Measurements from ENCODE around the gene PDCL2. TPM values are rescaled to one million over a fixed set of nuclear protein-coding genes. Genes with fewer than 3 reads are reported as not detected.
"Not testable (repeated sequence)": the region's sequence is repeated elsewhere in the genome, so short reads cannot be mapped to it uniquely, and the experiment has no call there.

PDCL2 gene
- polyA plus RNA-seq, 4 donors, result not detected

GRCh38 chr4:55610381-55610780 is 18.3 kb upstream of the PDCL2 start:
- H3K9me3 ChIP-seq (ENCODE audit: control insufficient read depth in 2 of 2, insufficient read depth in 1 of 2, low read depth in 1 of 2, low read length in 1 of 2), result no peaks in the 10 kb centered on the region
- H3K4me3 ChIP-seq (ENCODE audit: low read depth in 1 of 3, low read length in 3 of 3), result no peak overlapping the region
- DNase-seq (no peak), FAIRE-seq (no peak)
- H3K27ac ChIP-seq (ENCODE audit: low read depth in 1 of 3, low read length in 2 of 3), result no peak overlapping the region
- no peaks in the 10 kb centered on the region for H3K4me1 ChIP-seq (ENCODE audit: control insufficient read depth in 3 of 3, insufficient read depth in 2 of 3, low read depth in 1 of 3, low read length in 2 of 3)
- 85 to 93% (median 92%) methylated on average over 2 of the region's 2 CpGs for WGBS, 3 donors
- no peaks in the 10 kb centered on the region for H3K36me3 ChIP-seq (ENCODE audit: control insufficient read depth in 3 of 3, insufficient read depth in 2 of 3, low read depth in 1 of 3, low read length in 3 of 3)
- H3K27me3 ChIP-seq (ENCODE audit: control insufficient read depth in 3 of 3, insufficient read depth in 3 of 3, low read length in 3 of 3), result no peaks in the 10 kb centered on the region

GRCh38 chr4:55609393-55609866 is 17.4 kb upstream of the PDCL2 start:
- Histone ChIP-seq H3K9me3 (ENCODE audit: control insufficient read depth in 2 of 2, insufficient read depth in 1 of 2, low read depth in 1 of 2, low read length in 1 of 2) (no peaks in the 10 kb centered on the region), H3K36me3 (ENCODE audit: control insufficient read depth in 3 of 3, insufficient read depth in 2 of 3, low read depth in 1 of 3, low read length in 3 of 3) (no peaks in the 10 kb centered on the region), H3K27me3 (ENCODE audit: control insufficient read depth in 3 of 3, insufficient read depth in 3 of 3, low read length in 3 of 3) (peaks cover 0 to 2% (median 0%) of the 10 kb centered on the region in 3 donors), H3K27ac (ENCODE audit: low read depth in 1 of 3, low read length in 2 of 3) (no peak overlapping the region), H3K4me1 (ENCODE audit: control insufficient read depth in 3 of 3, insufficient read depth in 2 of 3, low read depth in 1 of 3, low read length in 2 of 3) (no peaks in the 10 kb centered on the region), H3K4me3 (ENCODE audit: low read depth in 1 of 3, low read length in 3 of 3) (no peak overlapping the region)
- FAIRE-seq (no peak), DNase-seq (no peak)
- 64 to 74% (median 69%) methylated on average over 6 of the region's 6 CpGs for WGBS, 3 donors

- 63 to 90% (median 76%) methylated on average over 1 of the region's 1 CpG for WGBS, 3 donors
- no peak overlapping the region for H3K4me3 ChIP-seq (ENCODE audit: low read depth in 1 of 3, low read length in 3 of 3)
- no peak for DNase-seq
- no peak for FAIRE-seq
- no peaks in the 10 kb centered on the region for H3K4me1 ChIP-seq (ENCODE audit: control insufficient read depth in 3 of 3, insufficient read depth in 2 of 3, low read depth in 1 of 3, low read length in 2 of 3)
- no peaks in the 10 kb centered on the region for H3K9me3 ChIP-seq (ENCODE audit: control insufficient read depth in 2 of 2, insufficient read depth in 1 of 2, low read depth in 1 of 2, low read length in 1 of 2)
- H3K27me3 ChIP-seq (ENCODE audit: control insufficient read depth in 3 of 3, insufficient read depth in 3 of 3, low read length in 3 of 3), result peaks cover 0 to 2% (median 0%) of the 10 kb centered on the region in 3 donors
- H3K27ac ChIP-seq (ENCODE audit: low read depth in 1 of 3, low read length in 2 of 3), result no peak overlapping the region
- no peaks in the 10 kb centered on the region for H3K36me3 ChIP-seq (ENCODE audit: control insufficient read depth in 3 of 3, insufficient read depth in 2 of 3, low read depth in 1 of 3, low read length in 3 of 3)
These were observed 16.5 kb upstream of the PDCL2 start for GRCh38 chr4:55608591-55608990.

- Histone ChIP-seq H3K27me3 (ENCODE audit: control insufficient read depth in 3 of 3, insufficient read depth in 3 of 3, low read length in 3 of 3) (peaks cover 0 to 2% (median 0%) of the 10 kb centered on the region in 3 donors), H3K4me3 (ENCODE audit: low read depth in 1 of 3, low read length in 3 of 3) (no peak overlapping the region), H3K9me3 (ENCODE audit: control insufficient read depth in 2 of 2, insufficient read depth in 1 of 2, low read depth in 1 of 2, low read length in 1 of 2) (no peaks in the 10 kb centered on the region), H3K4me1 (ENCODE audit: control insufficient read depth in 3 of 3, insufficient read depth in 2 of 3, low read depth in 1 of 3, low read length in 2 of 3) (no peaks in the 10 kb centered on the region), H3K27ac (ENCODE audit: low read depth in 1 of 3, low read length in 2 of 3) (no peak overlapping the region), H3K36me3 (ENCODE audit: control insufficient read depth in 3 of 3, insufficient read depth in 2 of 3, low read depth in 1 of 3, low read length in 3 of 3) (no peaks in the 10 kb centered on the region)
- DNase-seq, result no peak
- WGBS, 3 donors, result 74 to 80% (median 79%) methylated on average over 7 of the region's 7 CpGs
- no peak for FAIRE-seq
These were observed 13.0 kb upstream of the PDCL2 start for GRCh38 chr4:55604996-55605395.

GRCh38 chr4:55600640-55601039 is 8.6 kb upstream of the PDCL2 start:
- FAIRE-seq, result peak; percentile 51
- DNase-seq, result no peak
- Histone ChIP-seq H3K4me1 (ENCODE audit: control insufficient read depth in 3 of 3, insufficient read depth in 2 of 3, low read depth in 1 of 3, low read length in 2 of 3) (no peaks in the 10 kb centered on the region), H3K27me3 (ENCODE audit: control insufficient read depth in 3 of 3, insufficient read depth in 3 of 3, low read length in 3 of 3) (peaks cover 0 to 2% (median 0%) of the 10 kb centered on the region in 3 donors), H3K4me3 (ENCODE audit: low read depth in 1 of 3, low read length in 3 of 3) (no peak overlapping the region), H3K27ac (ENCODE audit: low read depth in 1 of 3, low read length in 2 of 3) (no peak overlapping the region), H3K36me3 (ENCODE audit: control insufficient read depth in 3 of 3, insufficient read depth in 2 of 3, low read depth in 1 of 3, low read length in 3 of 3) (no peaks in the 10 kb centered on the region), H3K9me3 (ENCODE audit: control insufficient read depth in 2 of 2, insufficient read depth in 1 of 2, low read depth in 1 of 2, low read length in 1 of 2) (peaks cover 0 to 2% of the 10 kb centered on the region in 2 donors)

- no peaks in the 10 kb centered on the region for H3K36me3 ChIP-seq (ENCODE audit: control insufficient read depth in 3 of 3, insufficient read depth in 2 of 3, low read depth in 1 of 3, low read length in 3 of 3)
- no peaks in the 10 kb centered on the region for H3K27me3 ChIP-seq (ENCODE audit: control insufficient read depth in 3 of 3, insufficient read depth in 3 of 3, low read length in 3 of 3)
- H3K4me3 ChIP-seq (ENCODE audit: low read depth in 1 of 3, low read length in 3 of 3), result no peak overlapping the region
- no peak overlapping the region for H3K27ac ChIP-seq (ENCODE audit: low read depth in 1 of 3, low read length in 2 of 3)
- FAIRE-seq (no peak), DNase-seq (no peak)
- no peaks in the 10 kb centered on the region for H3K4me1 ChIP-seq (ENCODE audit: control insufficient read depth in 3 of 3, insufficient read depth in 2 of 3, low read depth in 1 of 3, low read length in 2 of 3)
- WGBS, 3 donors, result 74 to 85% (median 79%) methylated on average over 2 of the region's 2 CpGs
- H3K9me3 ChIP-seq (ENCODE audit: control insufficient read depth in 2 of 2, insufficient read depth in 1 of 2, low read depth in 1 of 2, low read length in 1 of 2), result peaks cover 0 to 2% of the 10 kb centered on the region in 2 donors
These were observed 6.6 kb upstream of the PDCL2 start for GRCh38 chr4:55598641-55599040.

GRCh38 chr4:55588160-55588559 is 3.9 kb downstream of the PDCL2 start:
- Histone ChIP-seq H3K4me1 (ENCODE audit: control insufficient read depth in 3 of 3, insufficient read depth in 2 of 3, low read depth in 1 of 3, low read length in 2 of 3) (no peaks in the 10 kb centered on the region), H3K27me3 (ENCODE audit: control insufficient read depth in 3 of 3, insufficient read depth in 3 of 3, low read length in 3 of 3) (no peaks in the 10 kb centered on the region), H3K4me3 (ENCODE audit: low read depth in 1 of 3, low read length in 3 of 3) (no peak overlapping the region), H3K9me3 (ENCODE audit: control insufficient read depth in 2 of 2, insufficient read depth in 1 of 2, low read depth in 1 of 2, low read length in 1 of 2) (no peaks in the 10 kb centered on the region), H3K36me3 (ENCODE audit: control insufficient read depth in 3 of 3, insufficient read depth in 2 of 3, low read depth in 1 of 3, low read length in 3 of 3) (no peaks in the 10 kb centered on the region), H3K27ac (ENCODE audit: low read depth in 1 of 3, low read length in 2 of 3) (no peak overlapping the region)
- DNase-seq, result no peak
- no peak for FAIRE-seq
- 68 to 76% (median 74%) methylated on average over 2 of the region's 2 CpGs for WGBS, 3 donors

GRCh38 chr4:55582773-55583172 is 9.3 kb downstream of the PDCL2 start:
- not testable (repeated sequence) for H3K4me1 ChIP-seq (ENCODE audit: control insufficient read depth in 3 of 3, insufficient read depth in 2 of 3, low read depth in 1 of 3, low read length in 2 of 3); H3K36me3 ChIP-seq (ENCODE audit: control insufficient read depth in 3 of 3, insufficient read depth in 2 of 3, low read depth in 1 of 3, low read length in 3 of 3); DNase-seq; H3K27ac ChIP-seq (ENCODE audit: low read depth in 1 of 3, low read length in 2 of 3); FAIRE-seq; H3K9me3 ChIP-seq (ENCODE audit: control insufficient read depth in 2 of 2, insufficient read depth in 1 of 2, low read depth in 1 of 2, low read length in 1 of 2); H3K27me3 ChIP-seq (ENCODE audit: control insufficient read depth in 3 of 3, insufficient read depth in 3 of 3, low read length in 3 of 3); H3K4me3 ChIP-seq (ENCODE audit: low read depth in 1 of 3, low read length in 3 of 3)
- 70 to 94% methylated on average over 2 of the region's 2 CpGs; no CpG with 5 or more reads in 1 of the 3 donors for WGBS, 3 donors

GRCh38 chr4:55578341-55579010 is 13.6 kb downstream of the PDCL2 start:
- Histone ChIP-seq H3K36me3 (ENCODE audit: control insufficient read depth in 3 of 3, insufficient read depth in 2 of 3, low read depth in 1 of 3, low read length in 3 of 3) (no peaks in the 10 kb centered on the region), H3K9me3 (ENCODE audit: control insufficient read depth in 2 of 2, insufficient read depth in 1 of 2, low read depth in 1 of 2, low read length in 1 of 2) (peaks cover 0 to 12% of the 10 kb centered on the region in 2 donors), H3K27me3 (ENCODE audit: control insufficient read depth in 3 of 3, insufficient read depth in 3 of 3, low read length in 3 of 3) (no peaks in the 10 kb centered on the region), H3K4me3 (ENCODE audit: low read depth in 1 of 3, low read length in 3 of 3) (no peak overlapping the region), H3K27ac (ENCODE audit: low read depth in 1 of 3, low read length in 2 of 3) (no peak overlapping the region), H3K4me1 (ENCODE audit: control insufficient read depth in 3 of 3, insufficient read depth in 2 of 3, low read depth in 1 of 3, low read length in 2 of 3) (no peaks in the 10 kb centered on the region)
- DNase-seq (no peak), FAIRE-seq (no peak)

Measured in small intestine (tissue), 7 donors.